Activated CD8-positive, alpha-beta memory T cell treated with anti-CD3 and anti-CD28 coated beads, Interleukin-2, amount 50 U/mL, for 48 hours (primary cell): ENCODE measurements around the gene VTN.

Experiments
- DNase-seq: peaks from one replicate; pipeline ENCODE4 v3.0.0-alpha.2; 2020

Gene VTN

DNA sequence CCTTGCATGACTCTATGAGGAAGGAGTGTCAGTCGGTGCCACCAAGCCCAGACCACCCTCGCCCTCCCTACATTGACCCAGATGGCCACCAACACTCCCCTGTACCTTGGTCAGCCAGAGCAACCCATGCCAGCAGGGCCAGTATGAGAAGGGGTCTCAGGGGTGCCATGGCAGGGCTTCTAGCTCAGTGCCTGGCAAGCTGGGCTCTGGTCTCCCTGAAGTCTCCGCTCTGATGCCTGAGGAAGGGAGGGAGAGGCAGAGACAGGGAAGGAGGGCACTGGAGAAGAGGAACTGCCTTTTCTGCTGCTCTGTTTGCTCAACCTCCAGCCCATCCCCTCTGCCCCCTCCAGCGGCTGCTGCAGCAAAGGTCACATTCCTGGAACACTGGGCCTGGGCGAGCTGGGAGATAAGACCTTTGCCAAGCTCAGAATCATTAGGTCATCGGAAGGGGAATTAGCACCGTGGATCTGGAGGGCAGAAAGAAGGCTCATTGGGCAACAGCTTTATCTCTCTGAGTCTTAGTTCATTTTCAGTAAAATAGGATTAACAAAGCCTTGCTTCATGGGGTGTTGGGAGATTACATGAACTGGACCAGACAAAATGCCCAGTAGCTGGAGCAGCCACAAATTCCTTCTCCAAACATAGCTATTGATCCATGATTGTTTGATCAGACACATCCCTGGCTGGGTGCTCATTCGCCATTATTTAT, at the start of gene VTN:
Gene VTN, minus strand, starts transcription at position 273 of the 709 bp plus-strand sequence. Its CDS starts 104 bp downstream, at position 169.
- no peak for DNase-seq

- DNase-seq = peak; percentile 69
These were observed 46.7 kb upstream of the VTN start for GRCh38 chr17:28416703-28417311.

DNA sequence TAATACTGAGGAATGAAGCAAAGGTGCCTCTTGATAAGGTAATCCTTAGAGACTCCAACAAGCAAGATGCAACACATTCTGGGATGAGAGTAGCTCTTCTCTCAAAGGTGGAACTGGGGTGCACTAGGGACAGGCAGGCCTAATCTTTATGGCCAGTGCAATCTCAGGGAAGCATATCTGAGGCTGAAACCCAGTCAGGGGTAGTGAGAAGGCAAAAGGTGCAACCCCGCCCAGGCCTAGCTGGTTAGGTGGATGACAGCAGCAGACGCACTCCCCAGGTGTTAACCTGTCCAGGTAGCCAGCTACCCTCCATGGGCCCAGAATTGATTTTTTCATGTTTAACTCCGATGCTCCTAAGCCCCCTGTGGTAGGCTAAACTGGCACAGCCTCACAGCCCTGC, 45.8 kb upstream of the VTN start:
- no peak for DNase-seq

GRCh38 chr17:28413804-28414203, 43.7 kb upstream of the VTN start:
- no peak for DNase-seq

- no peak for DNase-seq
These were observed 42.0 kb upstream of the VTN start for GRCh38 chr17:28412099-28412498.

DNA sequence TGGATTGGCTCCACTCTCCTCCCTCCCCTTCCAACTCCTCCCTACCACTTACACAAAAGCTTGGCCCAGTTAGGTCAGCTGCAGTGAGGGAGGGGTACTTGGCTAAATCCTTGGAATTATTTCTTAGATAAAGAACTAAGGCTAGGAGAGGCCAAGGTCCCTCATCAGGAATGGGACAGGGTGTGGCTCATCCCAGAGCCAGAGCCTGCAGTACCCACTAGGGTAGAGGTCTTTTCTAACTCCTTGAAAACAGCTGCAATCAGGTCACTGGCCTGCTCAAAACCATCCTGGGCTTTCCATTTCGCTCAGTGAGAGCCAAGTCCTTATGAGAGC, 37.8 kb upstream of the VTN start:
- DNase-seq = no peak

- no peak for DNase-seq
These were observed 37.2 kb upstream of the VTN start for GRCh38 chr17:28407130-28407973.

DNA sequence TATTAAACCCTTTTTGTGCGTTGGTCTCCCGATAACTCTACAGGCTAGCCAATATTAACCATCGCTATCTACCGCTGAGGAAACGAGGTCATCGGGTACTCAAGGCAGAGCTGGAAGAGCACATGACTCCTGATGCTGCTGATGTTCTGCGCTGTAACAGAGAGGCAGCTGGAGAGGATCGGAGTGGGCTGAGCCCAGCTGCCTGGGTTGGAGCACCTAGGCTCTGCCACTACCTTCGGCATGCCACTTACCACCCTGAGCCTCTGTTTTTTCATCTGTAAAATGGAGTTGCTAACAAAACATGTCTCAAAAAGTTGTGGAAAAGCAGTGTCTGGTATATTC, 36.3 kb upstream of the VTN start:
- DNase-seq = no peak

- peak; percentile 87 for DNase-seq
These were observed 35.7 kb upstream of the VTN start, which contains the start of gene SLC46A1 for GRCh38 chr17:28405632-28406472. SLC46A1 (minus strand) TSS chr17:28406212; CDS start chr17:28406114, 98 bp downstream.

GRCh38 chr17:28404812-28405570, 34.9 kb upstream of the VTN start:
- no peak for DNase-seq

- DNase-seq = no peak
These were observed 34.3 kb upstream of the VTN start for GRCh38 chr17:28404461-28404811.

DNA sequence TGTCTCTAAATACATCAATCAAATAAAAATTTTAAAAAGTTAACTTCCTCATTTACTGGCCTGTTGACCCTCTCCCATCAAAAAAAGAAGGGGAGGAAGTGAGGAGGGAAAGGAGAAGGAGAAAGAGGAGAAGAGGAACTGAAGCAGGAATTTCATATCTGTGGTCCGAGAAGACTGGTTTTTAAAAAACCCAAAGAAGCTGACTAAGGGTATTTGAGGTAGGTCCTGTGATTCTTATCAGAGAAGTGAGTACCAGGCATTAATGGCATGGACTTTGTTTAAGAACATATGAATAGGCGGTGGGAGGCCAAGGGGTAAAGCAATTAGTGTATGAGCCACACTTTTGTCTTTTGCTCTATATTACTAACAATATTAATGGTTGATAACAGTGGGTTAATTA, 33.9 kb upstream of the VTN start:
- DNase-seq = no peak

DNA sequence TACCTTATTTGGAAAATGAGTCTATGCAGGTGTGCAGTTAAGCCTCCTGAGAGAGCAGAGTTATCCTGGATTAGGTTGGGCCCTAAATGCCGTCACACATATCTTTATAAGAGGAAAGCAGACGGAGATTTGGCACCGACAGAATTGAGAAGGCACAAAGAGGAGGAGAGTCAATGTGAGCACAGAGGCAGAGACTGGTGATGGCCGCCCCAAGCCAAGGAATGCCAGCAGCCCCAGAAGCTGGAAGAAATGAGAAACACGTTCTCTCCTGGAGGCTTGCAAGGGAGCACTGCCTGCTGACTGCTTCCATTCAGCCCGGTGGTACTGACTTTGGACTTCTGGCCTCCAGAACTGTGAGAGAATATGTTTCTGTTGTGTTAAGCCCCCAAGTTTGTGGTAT, 32.7 kb upstream of the VTN start:
- no peak for DNase-seq

DNA sequence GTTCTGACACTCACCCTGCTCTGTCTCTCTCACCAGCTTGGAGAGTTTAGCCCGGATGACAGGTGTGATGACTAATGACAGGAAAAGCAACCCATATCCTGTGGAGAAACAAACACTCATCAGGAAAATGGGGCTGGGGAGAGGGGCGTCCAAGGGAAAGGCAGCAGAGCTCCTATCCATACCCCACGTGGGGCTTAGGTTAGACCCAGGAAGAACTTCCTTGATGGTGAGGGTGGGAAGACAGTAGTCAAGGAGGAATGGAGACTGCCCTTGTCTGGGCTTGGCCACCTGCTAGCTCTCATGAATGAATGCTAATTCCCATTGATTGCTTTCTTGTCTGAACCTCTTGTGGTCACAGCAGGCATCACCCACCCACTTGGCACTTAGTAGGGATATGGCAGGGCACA, 32.1 kb upstream of the VTN start:
- DNase-seq = no peak

DNA sequence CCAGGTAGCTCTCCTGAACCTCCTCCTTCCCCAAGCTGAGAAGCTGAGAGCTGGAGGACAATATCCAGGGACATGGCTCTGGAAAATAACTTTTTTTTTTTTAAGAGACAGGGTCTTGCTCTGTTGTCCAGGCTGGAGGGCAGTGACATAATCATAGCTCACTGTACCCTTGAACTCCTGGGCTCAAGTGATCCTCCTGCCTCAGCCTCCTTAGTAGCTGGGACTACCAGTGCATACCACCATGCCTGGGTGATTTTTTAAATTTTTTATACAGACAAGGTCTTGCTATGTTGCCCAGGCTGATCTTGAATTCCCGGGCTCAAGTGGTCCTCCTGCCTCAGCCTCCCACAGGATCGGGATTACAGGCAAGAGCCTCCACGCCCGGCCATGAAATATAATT, 29.7 kb upstream of the VTN start:
- DNase-seq = no peak

GRCh38 chr17:28398280-28398981, 28.3 kb upstream of the VTN start:
- no peak for DNase-seq

DNA sequence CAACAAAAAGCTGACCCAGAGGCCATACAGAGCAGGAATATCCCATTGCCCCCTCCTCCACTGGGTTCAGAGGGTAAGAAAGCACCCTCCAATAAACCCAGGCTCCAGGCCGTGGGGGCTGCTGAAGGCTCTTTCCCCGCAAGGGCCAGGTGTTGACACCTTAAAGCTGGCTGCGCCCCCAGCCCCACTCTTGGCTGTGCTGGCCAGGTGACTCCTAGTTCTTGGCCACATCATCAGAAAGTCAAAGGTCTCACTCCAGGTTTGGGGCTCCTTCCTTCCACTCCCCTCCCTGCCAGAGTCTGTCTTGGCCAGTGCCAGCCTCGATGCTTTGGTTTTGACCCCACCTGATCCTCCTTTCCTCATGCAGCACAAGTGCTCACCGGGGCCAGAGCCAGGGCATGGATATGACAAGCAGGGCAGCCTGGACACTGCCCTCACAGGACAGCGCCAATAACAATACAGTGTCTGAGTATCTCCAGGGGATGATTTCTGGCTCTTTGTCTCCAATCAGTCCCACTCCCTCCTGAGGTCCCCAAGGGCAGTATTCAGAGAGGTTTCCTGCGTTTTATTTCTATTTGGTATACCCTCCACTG, 27.7 kb upstream of the VTN start:
- DNase-seq = no peak

DNA sequence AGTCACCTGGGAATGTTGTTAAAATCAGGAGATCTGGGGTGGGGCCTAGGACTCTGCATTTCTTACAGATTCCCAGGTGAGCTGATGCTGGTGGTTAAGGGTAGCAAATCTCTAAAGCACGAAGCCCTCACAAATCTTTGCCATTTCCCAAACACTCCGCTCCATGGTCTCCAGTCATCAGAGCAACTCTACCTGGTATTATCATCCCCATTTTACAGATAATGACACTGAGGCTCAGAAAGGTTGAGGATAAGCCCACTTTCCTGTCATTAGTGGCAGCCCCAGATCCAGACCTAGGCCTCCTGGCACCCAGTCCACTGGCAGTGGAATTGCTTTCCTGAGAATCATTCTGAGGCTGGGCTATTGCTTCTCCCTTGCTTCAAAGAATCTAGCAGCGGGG, 27.2 kb upstream of the VTN start:
- DNase-seq = no peak

DNA sequence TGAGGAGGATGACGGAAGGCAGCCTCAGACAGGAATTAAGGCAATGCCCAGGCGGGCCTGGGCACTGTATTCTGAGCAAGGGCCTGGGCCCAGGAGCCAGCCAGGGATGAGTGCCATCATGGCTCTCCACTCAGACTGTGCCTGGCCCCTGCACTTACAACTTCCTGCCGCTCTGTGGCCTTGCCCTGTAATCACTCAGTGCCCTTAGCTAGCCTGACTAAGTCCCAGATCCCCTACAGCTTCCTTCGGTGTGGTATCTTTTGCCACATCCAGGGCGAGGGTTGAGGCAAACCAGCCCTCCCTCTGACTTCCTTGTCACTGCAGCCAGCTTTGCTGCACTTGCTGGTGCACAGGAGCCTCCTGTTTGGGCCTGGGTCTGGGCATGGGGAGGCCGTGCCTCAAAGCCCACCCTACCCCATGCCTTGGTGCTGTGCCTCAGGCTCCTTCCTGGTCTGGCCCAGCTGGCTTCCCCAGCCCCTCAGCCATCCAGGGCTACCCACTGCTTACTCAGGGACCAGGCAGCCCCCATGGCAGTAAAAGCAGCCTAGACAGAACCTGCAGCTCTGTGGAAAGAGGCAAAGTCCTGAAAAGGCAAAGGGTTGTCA, 26.6 kb upstream of the VTN start:
- DNase-seq = no peak

GRCh38 chr17:28395968-28396367, 25.9 kb upstream of the VTN start:
- no peak for DNase-seq

DNA sequence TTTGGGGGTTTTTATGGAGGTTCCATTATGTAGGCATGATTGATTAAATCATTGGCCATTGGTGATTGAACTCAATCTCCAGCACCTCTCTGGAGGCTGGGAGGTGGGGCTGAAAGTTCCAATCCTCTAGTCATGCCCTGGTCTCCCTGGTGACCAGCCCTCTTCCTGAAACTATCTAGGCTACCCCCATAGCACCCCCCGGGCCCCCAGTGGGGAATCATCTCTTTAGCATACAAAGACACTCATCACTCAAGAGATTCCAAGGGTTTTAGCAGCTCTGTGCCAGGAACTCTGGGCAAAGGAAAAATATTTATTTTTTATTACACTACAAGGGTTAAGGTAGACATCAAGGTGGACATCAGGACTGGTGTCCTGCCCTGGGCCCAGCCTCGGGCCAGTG, 25.3 kb upstream of the VTN start:
- DNase-seq = no peak
